ENCODE results near the gene ADCY3. TPM values are rescaled to one million over a fixed set of nuclear protein-coding genes. Genes with fewer than 3 reads are reported as not detected.
A peak's percentile ranks its signal among the peaks of the same experiment; 100 is the strongest.
"Not testable (repeated sequence)": the region's sequence is repeated elsewhere in the genome, so short reads cannot be mapped to it uniquely, and the experiment has no call there.

The ADCY3 gene
- total RNA-seq, 1 donor from 2014 or later: 23.2 TPM

- DNase-seq (ENCODE audit: low spot score in 2 of 2): no peak
- FAIRE-seq: no peak
Measured at GRCh38 chr2:24820598-24821432, 99.2 kb downstream of the ADCY3 start.

- FAIRE-seq (no peak), DNase-seq (ENCODE audit: low spot score in 2 of 2) (no peak)
Measured at GRCh38 chr2:24820175-24820513, 99.9 kb downstream of the ADCY3 start.

GRCh38 chr2:24819442-24820174, 100.4 kb downstream of the ADCY3 start:
- FAIRE-seq (no peak), DNase-seq (ENCODE audit: low spot score in 2 of 2) (no peak)

- no peak for FAIRE-seq
Measured at GRCh38 chr2:24818721-24819167, 101.3 kb downstream of the ADCY3 start.

GRCh38 chr2:24816884-24817283, 103.2 kb downstream of the ADCY3 start:
- DNase-seq (ENCODE audit: low spot score in 2 of 2): no peak
- FAIRE-seq: no peak

More at GRCh38 chr2:24818721-24819167, 101.3 kb downstream of the ADCY3 start:
- DNase-seq (ENCODE audit: low spot score in 2 of 2): no peak

GRCh38 chr2:24816404-24816803, 103.6 kb downstream of the ADCY3 start:
- FAIRE-seq (no peak), DNase-seq (ENCODE audit: low spot score in 2 of 2) (no peak)

- DNase-seq (ENCODE audit: low spot score in 2 of 2): no peak
- no peak for FAIRE-seq
Measured at GRCh38 chr2:24815171-24815570, 104.9 kb downstream of the ADCY3 start.

GRCh38 chr2:24814516-24814915, 105.5 kb downstream of the ADCY3 start:
- FAIRE-seq (no peak), DNase-seq (ENCODE audit: low spot score in 2 of 2) (no peak)

GRCh38 chr2:24813691-24814137, 106.3 kb downstream of the ADCY3 start:
- DNase-seq (ENCODE audit: low spot score in 2 of 2) (no peak), FAIRE-seq (no peak)

GRCh38 chr2:24809316-24810007, 110.6 kb downstream of the ADCY3 start:
- no peak for DNase-seq (ENCODE audit: low spot score in 2 of 2)
- peak; percentile 21 for FAIRE-seq

- DNase-seq (ENCODE audit: low spot score in 2 of 2) (no peak), FAIRE-seq (no peak)
Measured at GRCh38 chr2:24806661-24807036, 113.4 kb downstream of the ADCY3 start.

GRCh38 chr2:24805811-24806660, 114.0 kb downstream of the ADCY3 start:
- not testable (repeated sequence) for DNase-seq (ENCODE audit: low spot score in 2 of 2); FAIRE-seq

- not testable (repeated sequence) for FAIRE-seq; DNase-seq (ENCODE audit: low spot score in 2 of 2)
Measured at GRCh38 chr2:24800487-24800886, 119.5 kb downstream of the ADCY3 start.

- FAIRE-seq: no peak
Measured at GRCh38 chr2:24797644-24798043, 122.4 kb downstream of the ADCY3 start.

GRCh38 chr2:24793761-24794435, 126.1 kb downstream of the ADCY3 start:
- FAIRE-seq (no peak), DNase-seq (ENCODE audit: low spot score in 2 of 2) (no peak)

More at GRCh38 chr2:24797644-24798043, 122.4 kb downstream of the ADCY3 start:
- no peak for DNase-seq (ENCODE audit: low spot score in 2 of 2)

GRCh38 chr2:24792874-24793760, 126.9 kb downstream of the ADCY3 start, which contains the start of the genes CENPO and PTRHD1:
Gene CENPO, plus strand, starts transcription at chr2:24793425. Its CDS starts 495 bp downstream, at chr2:24793920.
Gene PTRHD1, minus strand, starts transcription at chr2:24793391. Its CDS starts 14 bp downstream, at chr2:24793377.
- DNase-seq (ENCODE audit: low spot score in 2 of 2): peak; percentile 92
- FAIRE-seq: no peak

GRCh38 chr2:24792542-24792873, 127.5 kb downstream of the ADCY3 start:
- no peak for FAIRE-seq
- DNase-seq (ENCODE audit: low spot score in 2 of 2): no peak

- DNase-seq (ENCODE audit: low spot score in 2 of 2) (no peak), FAIRE-seq (no peak)
Measured at GRCh38 chr2:24791452-24791851, 128.6 kb downstream of the ADCY3 start.

Data from frontal cortex (tissue), 4 donors.